LNCAP (cell line): ENCODE data around the gene MFN1.

ENCODE experiments used
- TF ChIP-seq, protein P1 (sequence below): fragments of 450-650 bp; IDR thresholded peaks from 2 replicates; pipeline ENCODE4 v1.5.1; 2017; ENCODE audit warnings: mild to moderate bottlenecking

The MFN1 gene

DNA sequence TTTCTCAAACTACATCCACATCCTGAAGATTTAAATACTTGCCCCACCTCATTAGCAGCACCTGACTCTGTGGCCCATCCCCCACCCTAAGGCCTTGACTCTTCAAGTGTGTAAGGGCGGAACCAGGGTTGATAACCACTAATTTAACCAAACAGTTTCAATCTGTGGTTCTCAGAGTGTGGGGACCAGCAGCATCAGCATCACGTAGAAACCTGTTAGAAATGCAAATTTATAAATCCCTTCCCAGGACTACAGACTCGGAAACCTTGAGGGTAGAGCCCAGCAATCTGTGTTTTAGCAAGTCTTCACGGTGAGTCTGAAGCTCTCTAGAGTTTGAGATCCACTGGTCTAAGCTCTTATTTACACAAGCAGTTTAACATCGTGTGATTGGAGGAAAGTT is 91.3 kb downstream of the MFN1 start:
- TF ChIP-seq, protein P1, sequence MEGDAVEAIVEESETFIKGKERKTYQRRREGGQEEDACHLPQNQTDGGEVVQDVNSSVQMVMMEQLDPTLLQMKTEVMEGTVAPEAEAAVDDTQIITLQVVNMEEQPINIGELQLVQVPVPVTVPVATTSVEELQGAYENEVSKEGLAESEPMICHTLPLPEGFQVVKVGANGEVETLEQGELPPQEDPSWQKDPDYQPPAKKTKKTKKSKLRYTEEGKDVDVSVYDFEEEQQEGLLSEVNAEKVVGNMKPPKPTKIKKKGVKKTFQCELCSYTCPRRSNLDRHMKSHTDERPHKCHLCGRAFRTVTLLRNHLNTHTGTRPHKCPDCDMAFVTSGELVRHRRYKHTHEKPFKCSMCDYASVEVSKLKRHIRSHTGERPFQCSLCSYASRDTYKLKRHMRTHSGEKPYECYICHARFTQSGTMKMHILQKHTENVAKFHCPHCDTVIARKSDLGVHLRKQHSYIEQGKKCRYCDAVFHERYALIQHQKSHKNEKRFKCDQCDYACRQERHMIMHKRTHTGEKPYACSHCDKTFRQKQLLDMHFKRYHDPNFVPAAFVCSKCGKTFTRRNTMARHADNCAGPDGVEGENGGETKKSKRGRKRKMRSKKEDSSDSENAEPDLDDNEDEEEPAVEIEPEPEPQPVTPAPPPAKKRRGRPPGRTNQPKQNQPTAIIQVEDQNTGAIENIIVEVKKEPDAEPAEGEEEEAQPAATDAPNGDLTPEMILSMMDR, result no peak
